ENCODE results near the gene COL27A1.

The COL27A1 gene

GRCh38 chr9:114261026-114261425 lies 105.7 kb downstream of the COL27A1 start (continued):
- TF ChIP-seq ISL1 (CRISPR knock-in tag; IDR thresholded peaks at IDR 0.05) (no peak), RARB (CRISPR knock-in tag; IDR thresholded peaks at IDR 0.05) (no peak), CSDC2 (CRISPR knock-in tag; IDR thresholded peaks at IDR 0.05) (no peak), TCF4 (CRISPR knock-in tag; IDR thresholded peaks at IDR 0.05; ENCODE audit: borderline replicate concordance) (no peak), GLIS3 (CRISPR knock-in tag; IDR thresholded peaks at IDR 0.05) (no peak), BACH2 (CRISPR knock-in tag; IDR thresholded peaks at IDR 0.05; ENCODE audit: borderline replicate concordance) (no peak)

- TF ChIP-seq SNAI2 (CRISPR knock-in tag; IDR thresholded peaks at IDR 0.05) (no peak), TSHZ2 (CRISPR knock-in tag; IDR thresholded peaks at IDR 0.05) (no peak), ZNF8 (CRISPR knock-in tag; IDR thresholded peaks at IDR 0.05) (no peak), CSRNP3 (CRISPR knock-in tag; IDR thresholded peaks at IDR 0.05) (no peak), ZFP30 (CRISPR knock-in tag; IDR thresholded peaks at IDR 0.05) (no peak), TCF4 (CRISPR knock-in tag; IDR thresholded peaks at IDR 0.05; ENCODE audit: borderline replicate concordance) (no peak), POU6F1 (CRISPR knock-in tag; IDR thresholded peaks at IDR 0.05; ENCODE audit: borderline replicate concordance, low read depth) (no peak)
- ATAC-seq, result no peak
Measured at GRCh38 chr9:114261987-114262386, 106.7 kb downstream of the COL27A1 start.

GRCh38 chr9:114263853-114264510 lies 108.6 kb downstream of the COL27A1 start:
- ATAC-seq, result 0 out of 3 replicates have a peak, but pooled peaks have one; percentile 21
- TF ChIP-seq SNAI2 (CRISPR knock-in tag; IDR thresholded peaks at IDR 0.05) (no peak), ISL1 (CRISPR knock-in tag; IDR thresholded peaks at IDR 0.05) (no peak), TCF4 (CRISPR knock-in tag; IDR thresholded peaks at IDR 0.05; ENCODE audit: borderline replicate concordance) (no peak), CSRNP3 (CRISPR knock-in tag; IDR thresholded peaks at IDR 0.05) (no peak), ZNF70 (CRISPR knock-in tag; IDR thresholded peaks at IDR 0.05) (no peak), TOX (CRISPR knock-in tag; IDR thresholded peaks at IDR 0.05; ENCODE audit: borderline replicate concordance) (no peak), PATZ1 (CRISPR knock-in tag; IDR thresholded peaks at IDR 0.05; ENCODE audit: borderline replicate concordance) (no peak), BACH2 (CRISPR knock-in tag; IDR thresholded peaks at IDR 0.05; ENCODE audit: borderline replicate concordance) (no peak), GLIS3 (CRISPR knock-in tag; IDR thresholded peaks at IDR 0.05) (no peak), CSDC2 (CRISPR knock-in tag; IDR thresholded peaks at IDR 0.05) (no peak), RARB (CRISPR knock-in tag; IDR thresholded peaks at IDR 0.05) (no peak)

GRCh38 chr9:114264806-114265550 lies 109.6 kb downstream of the COL27A1 start:
- ATAC-seq, result no peak
- no peak for TF ChIP-seq TSHZ2 (CRISPR knock-in tag; IDR thresholded peaks at IDR 0.05)
- no peak for TF ChIP-seq CSRNP3 (CRISPR knock-in tag; IDR thresholded peaks at IDR 0.05)
- no peak for TF ChIP-seq SNAI2 (CRISPR knock-in tag; IDR thresholded peaks at IDR 0.05)
- no peak for TF ChIP-seq CREB5 (CRISPR knock-in tag; IDR thresholded peaks at IDR 0.05; ENCODE audit: low read depth)
- no peak for TF ChIP-seq PPARA (CRISPR knock-in tag; IDR thresholded peaks at IDR 0.05; ENCODE audit: borderline replicate concordance)
- no peak for TF ChIP-seq ZNF8 (CRISPR knock-in tag; IDR thresholded peaks at IDR 0.05)
